Measurements from ENCODE around the gene CAMK2N1. TPM values are rescaled to one million over a fixed set of nuclear protein-coding genes. Genes with fewer than 3 reads are reported as not detected.

Gene CAMK2N1
- total and polyA plus RNA-seq, 2 of the 13 experiments (the other 11 are each of a cell fraction or from before 2014, with no cell fraction given): 38.0 to 38.6 TPM

DNA sequence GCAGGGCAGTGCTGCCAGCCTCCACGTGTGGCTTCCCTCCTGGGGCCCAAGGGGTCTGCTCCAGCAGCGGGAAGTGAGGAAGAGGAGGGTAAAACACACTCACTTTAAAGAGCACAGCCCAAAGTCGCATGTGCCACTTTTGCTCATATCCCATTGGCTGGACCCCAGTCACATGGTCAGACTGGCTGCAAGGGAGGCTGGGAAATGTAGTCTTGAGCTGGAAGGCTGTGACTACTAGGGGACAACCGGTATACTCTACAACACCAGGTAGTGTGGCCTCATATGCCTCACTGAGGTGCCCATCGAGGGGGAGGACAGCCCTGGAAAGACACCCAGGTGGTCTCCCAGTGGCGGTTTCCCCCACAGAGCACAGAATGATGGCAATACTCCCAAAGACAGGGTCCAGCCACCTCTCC, 45.2 kb downstream of the CAMK2N1 start (continued):
- TF ChIP-seq, protein P1, sequence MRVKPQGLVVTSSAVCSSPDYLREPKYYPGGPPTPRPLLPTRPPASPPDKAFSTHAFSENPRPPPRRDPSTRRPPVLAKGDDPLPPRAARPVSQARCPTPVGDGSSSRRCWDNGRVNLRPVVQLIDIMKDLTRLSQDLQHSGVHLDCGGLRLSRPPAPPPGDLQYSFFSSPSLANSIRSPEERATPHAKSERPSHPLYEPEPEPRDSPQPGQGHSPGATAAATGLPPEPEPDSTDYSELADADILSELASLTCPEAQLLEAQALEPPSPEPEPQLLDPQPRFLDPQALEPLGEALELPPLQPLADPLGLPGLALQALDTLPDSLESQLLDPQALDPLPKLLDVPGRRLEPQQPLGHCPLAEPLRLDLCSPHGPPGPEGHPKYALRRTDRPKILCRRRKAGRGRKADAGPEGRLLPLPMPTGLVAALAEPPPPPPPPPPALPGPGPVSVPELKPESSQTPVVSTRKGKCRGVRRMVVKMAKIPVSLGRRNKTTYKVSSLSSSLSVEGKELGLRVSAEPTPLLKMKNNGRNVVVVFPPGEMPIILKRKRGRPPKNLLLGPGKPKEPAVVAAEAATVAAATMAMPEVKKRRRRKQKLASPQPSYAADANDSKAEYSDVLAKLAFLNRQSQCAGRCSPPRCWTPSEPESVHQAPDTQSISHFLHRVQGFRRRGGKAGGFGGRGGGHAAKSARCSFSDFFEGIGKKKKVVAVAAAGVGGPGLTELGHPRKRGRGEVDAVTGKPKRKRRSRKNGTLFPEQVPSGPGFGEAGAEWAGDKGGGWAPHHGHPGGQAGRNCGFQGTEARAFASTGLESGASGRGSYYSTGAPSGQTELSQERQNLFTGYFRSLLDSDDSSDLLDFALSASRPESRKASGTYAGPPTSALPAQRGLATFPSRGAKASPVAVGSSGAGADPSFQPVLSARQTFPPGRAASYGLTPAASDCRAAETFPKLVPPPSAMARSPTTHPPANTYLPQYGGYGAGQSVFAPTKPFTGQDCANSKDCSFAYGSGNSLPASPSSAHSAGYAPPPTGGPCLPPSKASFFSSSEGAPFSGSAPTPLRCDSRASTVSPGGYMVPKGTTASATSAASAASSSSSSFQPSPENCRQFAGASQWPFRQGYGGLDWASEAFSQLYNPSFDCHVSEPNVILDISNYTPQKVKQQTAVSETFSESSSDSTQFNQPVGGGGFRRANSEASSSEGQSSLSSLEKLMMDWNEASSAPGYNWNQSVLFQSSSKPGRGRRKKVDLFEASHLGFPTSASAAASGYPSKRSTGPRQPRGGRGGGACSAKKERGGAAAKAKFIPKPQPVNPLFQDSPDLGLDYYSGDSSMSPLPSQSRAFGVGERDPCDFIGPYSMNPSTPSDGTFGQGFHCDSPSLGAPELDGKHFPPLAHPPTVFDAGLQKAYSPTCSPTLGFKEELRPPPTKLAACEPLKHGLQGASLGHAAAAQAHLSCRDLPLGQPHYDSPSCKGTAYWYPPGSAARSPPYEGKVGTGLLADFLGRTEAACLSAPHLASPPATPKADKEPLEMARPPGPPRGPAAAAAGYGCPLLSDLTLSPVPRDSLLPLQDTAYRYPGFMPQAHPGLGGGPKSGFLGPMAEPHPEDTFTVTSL (CRISPR knock-in tag; IDR thresholded peaks at IDR 0.05; ENCODE audit: borderline replicate concordance): no peak
- no peak for TF ChIP-seq BCL6 (CRISPR knock-in tag; IDR thresholded peaks at IDR 0.05)
- TF ChIP-seq, protein P2, sequence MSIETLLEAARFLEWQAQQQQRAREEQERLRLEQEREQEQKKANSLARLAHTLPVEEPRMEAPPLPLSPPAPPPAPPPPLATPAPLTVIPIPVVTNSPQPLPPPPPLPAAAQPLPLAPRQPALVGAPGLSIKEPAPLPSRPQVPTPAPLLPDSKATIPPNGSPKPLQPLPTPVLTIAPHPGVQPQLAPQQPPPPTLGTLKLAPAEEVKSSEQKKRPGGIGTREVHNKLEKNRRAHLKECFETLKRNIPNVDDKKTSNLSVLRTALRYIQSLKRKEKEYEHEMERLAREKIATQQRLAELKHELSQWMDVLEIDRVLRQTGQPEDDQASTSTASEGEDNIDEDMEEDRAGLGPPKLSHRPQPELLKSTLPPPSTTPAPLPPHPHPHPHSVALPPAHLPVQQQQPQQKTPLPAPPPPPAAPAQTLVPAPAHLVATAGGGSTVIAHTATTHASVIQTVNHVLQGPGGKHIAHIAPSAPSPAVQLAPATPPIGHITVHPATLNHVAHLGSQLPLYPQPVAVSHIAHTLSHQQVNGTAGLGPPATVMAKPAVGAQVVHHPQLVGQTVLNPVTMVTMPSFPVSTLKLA (IDR thresholded peaks at IDR 0.05): peak; percentile 73
- TF ChIP-seq, protein P3, sequence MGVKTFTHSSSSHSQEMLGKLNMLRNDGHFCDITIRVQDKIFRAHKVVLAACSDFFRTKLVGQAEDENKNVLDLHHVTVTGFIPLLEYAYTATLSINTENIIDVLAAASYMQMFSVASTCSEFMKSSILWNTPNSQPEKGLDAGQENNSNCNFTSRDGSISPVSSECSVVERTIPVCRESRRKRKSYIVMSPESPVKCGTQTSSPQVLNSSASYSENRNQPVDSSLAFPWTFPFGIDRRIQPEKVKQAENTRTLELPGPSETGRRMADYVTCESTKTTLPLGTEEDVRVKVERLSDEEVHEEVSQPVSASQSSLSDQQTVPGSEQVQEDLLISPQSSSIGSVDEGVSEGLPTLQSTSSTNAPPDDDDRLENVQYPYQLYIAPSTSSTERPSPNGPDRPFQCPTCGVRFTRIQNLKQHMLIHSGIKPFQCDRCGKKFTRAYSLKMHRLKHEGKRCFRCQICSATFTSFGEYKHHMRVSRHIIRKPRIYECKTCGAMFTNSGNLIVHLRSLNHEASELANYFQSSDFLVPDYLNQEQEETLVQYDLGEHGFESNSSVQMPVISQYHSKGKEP (CRISPR knock-in tag; IDR thresholded peaks at IDR 0.05): no peak
- TF ChIP-seq CHD2 (IDR thresholded peaks at IDR 0.05; ENCODE audit: low read depth, low read length): no peak
- TF ChIP-seq, protein P4, sequence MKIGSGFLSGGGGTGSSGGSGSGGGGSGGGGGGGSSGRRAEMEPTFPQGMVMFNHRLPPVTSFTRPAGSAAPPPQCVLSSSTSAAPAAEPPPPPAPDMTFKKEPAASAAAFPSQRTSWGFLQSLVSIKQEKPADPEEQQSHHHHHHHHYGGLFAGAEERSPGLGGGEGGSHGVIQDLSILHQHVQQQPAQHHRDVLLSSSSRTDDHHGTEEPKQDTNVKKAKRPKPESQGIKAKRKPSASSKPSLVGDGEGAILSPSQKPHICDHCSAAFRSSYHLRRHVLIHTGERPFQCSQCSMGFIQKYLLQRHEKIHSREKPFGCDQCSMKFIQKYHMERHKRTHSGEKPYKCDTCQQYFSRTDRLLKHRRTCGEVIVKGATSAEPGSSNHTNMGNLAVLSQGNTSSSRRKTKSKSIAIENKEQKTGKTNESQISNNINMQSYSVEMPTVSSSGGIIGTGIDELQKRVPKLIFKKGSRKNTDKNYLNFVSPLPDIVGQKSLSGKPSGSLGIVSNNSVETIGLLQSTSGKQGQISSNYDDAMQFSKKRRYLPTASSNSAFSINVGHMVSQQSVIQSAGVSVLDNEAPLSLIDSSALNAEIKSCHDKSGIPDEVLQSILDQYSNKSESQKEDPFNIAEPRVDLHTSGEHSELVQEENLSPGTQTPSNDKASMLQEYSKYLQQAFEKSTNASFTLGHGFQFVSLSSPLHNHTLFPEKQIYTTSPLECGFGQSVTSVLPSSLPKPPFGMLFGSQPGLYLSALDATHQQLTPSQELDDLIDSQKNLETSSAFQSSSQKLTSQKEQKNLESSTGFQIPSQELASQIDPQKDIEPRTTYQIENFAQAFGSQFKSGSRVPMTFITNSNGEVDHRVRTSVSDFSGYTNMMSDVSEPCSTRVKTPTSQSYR (CRISPR knock-in tag; IDR thresholded peaks at IDR 0.05; ENCODE audit: borderline replicate concordance): no peak
- peak; percentile 82 for TF ChIP-seq NFYB (CRISPR knock-in tag; IDR thresholded peaks at IDR 0.05)
- 0 out of 2 replicates have a peak, but pooled peaks have one; percentile 27 for TF ChIP-seq EHMT2 (IDR thresholded peaks at IDR 0.05; ENCODE audit: borderline replicate concordance, low read depth, low read length)
- TF ChIP-seq HCFC1 (IDR thresholded peaks at IDR 0.05; ENCODE audit: low read depth, low read length): peak; percentile 81
- TF ChIP-seq MEF2D (CRISPR knock-in tag; IDR thresholded peaks at IDR 0.05): no peak
- no peak for TF ChIP-seq ATF7-NPFF (CRISPR knock-in tag; IDR thresholded peaks at IDR 0.05; ENCODE audit: low read depth)
- TF ChIP-seq, protein P5, sequence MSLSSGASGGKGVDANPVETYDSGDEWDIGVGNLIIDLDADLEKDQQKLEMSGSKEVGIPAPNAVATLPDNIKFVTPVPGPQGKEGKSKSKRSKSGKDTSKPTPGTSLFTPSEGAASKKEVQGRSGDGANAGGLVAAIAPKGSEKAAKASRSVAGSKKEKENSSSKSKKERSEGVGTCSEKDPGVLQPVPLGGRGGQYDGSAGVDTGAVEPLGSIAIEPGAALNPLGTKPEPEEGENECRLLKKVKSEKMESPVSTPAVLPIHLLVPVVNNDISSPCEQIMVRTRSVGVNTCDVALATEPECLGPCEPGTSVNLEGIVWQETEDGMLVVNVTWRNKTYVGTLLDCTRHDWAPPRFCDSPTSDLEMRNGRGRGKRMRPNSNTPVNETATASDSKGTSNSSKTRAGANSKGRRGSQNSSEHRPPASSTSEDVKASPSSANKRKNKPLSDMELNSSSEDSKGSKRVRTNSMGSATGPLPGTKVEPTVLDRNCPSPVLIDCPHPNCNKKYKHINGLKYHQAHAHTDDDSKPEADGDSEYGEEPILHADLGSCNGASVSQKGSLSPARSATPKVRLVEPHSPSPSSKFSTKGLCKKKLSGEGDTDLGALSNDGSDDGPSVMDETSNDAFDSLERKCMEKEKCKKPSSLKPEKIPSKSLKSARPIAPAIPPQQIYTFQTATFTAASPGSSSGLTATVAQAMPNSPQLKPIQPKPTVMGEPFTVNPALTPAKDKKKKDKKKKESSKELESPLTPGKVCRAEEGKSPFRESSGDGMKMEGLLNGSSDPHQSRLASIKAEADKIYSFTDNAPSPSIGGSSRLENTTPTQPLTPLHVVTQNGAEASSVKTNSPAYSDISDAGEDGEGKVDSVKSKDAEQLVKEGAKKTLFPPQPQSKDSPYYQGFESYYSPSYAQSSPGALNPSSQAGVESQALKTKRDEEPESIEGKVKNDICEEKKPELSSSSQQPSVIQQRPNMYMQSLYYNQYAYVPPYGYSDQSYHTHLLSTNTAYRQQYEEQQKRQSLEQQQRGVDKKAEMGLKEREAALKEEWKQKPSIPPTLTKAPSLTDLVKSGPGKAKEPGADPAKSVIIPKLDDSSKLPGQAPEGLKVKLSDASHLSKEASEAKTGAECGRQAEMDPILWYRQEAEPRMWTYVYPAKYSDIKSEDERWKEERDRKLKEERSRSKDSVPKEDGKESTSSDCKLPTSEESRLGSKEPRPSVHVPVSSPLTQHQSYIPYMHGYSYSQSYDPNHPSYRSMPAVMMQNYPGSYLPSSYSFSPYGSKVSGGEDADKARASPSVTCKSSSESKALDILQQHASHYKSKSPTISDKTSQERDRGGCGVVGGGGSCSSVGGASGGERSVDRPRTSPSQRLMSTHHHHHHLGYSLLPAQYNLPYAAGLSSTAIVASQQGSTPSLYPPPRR (CRISPR knock-in tag; IDR thresholded peaks at IDR 0.05; ENCODE audit: borderline replicate concordance): no peak
- no peak for TF ChIP-seq ZNF331 (CRISPR knock-in tag; IDR thresholded peaks at IDR 0.05)
